Ishikawa (cell line): ENCODE data around the gene SHKBP1.

Source experiments
- CEBPB ChIP-seq: IDR thresholded peaks from 2 replicates; pipeline ENCODE4 v1.6.1; 2012
- CREB1 ChIP-seq: IDR thresholded peaks from 2 replicates; pipeline ENCODE4 v1.6.1; 2012; ENCODE audit warnings: low read depth
- EGR1 ChIP-seq: IDR thresholded peaks from 2 replicates; pipeline ENCODE4 v1.6.1; 2012
- EP300 ChIP-seq: IDR thresholded peaks from 2 replicates; pipeline ENCODE4 v1.6.1; 2012; ENCODE audit warnings: borderline replicate concordance
- RAD21 ChIP-seq: IDR thresholded peaks from 2 replicates; pipeline ENCODE4 v1.6.1; 2012; ENCODE audit warnings: low read depth
- ZBTB7A ChIP-seq: IDR thresholded peaks from 2 replicates; pipeline ENCODE4 v1.6.1; 2012; ENCODE audit warnings: low read depth
- TF ChIP-seq, protein P1 (sequence below): IDR thresholded peaks from 2 replicates; pipeline ENCODE4 v1.6.1; 2012
- TF ChIP-seq, protein P2 (sequence below): IDR thresholded peaks from 2 replicates; pipeline ENCODE4 v1.6.1; 2012
- TF ChIP-seq, protein P3 (sequence below): IDR thresholded peaks from 2 replicates; pipeline ENCODE4 v1.6.1; 2012; ENCODE audit warnings: low read depth, mild to moderate bottlenecking

DNA sequence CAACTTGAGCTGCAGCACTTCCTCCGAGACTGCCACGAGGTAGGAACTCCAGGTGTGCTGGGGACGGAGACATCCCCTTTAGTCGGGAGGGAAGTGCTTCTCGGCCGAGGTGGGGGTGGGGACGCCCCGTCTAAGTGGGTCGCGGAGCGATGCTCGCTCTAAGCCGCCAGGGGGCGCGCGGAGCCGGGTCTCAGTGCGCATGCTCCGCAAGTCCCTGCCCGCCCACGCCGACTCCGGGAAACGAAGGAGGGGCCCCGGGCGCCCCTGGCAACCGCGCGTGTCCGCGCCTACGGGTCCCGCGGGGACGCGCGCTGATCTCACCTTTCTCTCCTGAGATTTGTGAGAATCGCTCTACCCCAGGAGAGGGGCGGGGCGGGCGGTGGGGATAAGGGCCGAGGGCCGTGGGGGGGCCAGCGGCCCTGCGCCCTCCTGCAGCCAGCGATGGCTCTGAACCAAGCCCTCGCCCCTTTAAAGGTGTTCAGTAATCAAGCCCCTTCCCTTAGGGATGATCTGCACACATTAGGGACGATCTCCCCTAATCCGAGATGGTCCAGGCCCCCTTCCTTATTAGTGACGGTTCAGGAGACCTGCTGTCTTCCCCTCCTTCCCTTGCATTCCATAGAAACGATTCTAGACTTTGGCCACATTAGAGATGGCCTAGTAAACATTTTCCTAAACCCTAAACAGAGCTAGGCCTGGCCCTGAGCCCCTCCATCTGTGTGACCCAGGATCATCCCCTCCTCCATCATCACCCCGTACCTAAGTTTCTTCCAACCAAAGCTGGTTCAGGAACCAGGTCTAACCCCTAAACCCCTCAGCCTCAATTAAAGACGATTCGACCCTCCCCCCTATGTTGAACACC, 47.3 kb upstream of the SHKBP1 start:
- TF ChIP-seq, protein P1, sequence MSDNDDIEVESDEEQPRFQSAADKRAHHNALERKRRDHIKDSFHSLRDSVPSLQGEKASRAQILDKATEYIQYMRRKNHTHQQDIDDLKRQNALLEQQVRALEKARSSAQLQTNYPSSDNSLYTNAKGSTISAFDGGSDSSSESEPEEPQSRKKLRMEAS: no peak
- TF ChIP-seq EGR1 (peak; percentile 99), RAD21 (peak; percentile 41; the same call in 1 of the 2 replicates), CEBPB (no peak), EP300 (no peak), ZBTB7A (peak; percentile 84), CREB1 (no peak)
- TF ChIP-seq, protein P2, sequence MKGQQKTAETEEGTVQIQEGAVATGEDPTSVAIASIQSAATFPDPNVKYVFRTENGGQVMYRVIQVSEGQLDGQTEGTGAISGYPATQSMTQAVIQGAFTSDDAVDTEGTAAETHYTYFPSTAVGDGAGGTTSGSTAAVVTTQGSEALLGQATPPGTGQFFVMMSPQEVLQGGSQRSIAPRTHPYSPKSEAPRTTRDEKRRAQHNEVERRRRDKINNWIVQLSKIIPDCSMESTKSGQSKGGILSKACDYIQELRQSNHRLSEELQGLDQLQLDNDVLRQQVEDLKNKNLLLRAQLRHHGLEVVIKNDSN: no peak
- TF ChIP-seq, protein P3, sequence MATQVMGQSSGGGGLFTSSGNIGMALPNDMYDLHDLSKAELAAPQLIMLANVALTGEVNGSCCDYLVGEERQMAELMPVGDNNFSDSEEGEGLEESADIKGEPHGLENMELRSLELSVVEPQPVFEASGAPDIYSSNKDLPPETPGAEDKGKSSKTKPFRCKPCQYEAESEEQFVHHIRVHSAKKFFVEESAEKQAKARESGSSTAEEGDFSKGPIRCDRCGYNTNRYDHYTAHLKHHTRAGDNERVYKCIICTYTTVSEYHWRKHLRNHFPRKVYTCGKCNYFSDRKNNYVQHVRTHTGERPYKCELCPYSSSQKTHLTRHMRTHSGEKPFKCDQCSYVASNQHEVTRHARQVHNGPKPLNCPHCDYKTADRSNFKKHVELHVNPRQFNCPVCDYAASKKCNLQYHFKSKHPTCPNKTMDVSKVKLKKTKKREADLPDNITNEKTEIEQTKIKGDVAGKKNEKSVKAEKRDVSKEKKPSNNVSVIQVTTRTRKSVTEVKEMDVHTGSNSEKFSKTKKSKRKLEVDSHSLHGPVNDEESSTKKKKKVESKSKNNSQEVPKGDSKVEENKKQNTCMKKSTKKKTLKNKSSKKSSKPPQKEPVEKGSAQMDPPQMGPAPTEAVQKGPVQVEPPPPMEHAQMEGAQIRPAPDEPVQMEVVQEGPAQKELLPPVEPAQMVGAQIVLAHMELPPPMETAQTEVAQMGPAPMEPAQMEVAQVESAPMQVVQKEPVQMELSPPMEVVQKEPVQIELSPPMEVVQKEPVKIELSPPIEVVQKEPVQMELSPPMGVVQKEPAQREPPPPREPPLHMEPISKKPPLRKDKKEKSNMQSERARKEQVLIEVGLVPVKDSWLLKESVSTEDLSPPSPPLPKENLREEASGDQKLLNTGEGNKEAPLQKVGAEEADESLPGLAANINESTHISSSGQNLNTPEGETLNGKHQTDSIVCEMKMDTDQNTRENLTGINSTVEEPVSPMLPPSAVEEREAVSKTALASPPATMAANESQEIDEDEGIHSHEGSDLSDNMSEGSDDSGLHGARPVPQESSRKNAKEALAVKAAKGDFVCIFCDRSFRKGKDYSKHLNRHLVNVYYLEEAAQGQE: no peak
